Measurements from ENCODE around the gene SZT2. TPM values are rescaled to one million over a fixed set of nuclear protein-coding genes. Genes with fewer than 3 reads are reported as not detected.
"Not testable (repeated sequence)": the region's sequence is repeated elsewhere in the genome, so short reads cannot be mapped to it uniquely, and the experiment has no call there.

Gene SZT2
- total RNA-seq, 3 donors from 2014 or later (not counting 1 experiment from before 2014, with no cell fraction given), result 103 to 128 (median 123) TPM

DNA sequence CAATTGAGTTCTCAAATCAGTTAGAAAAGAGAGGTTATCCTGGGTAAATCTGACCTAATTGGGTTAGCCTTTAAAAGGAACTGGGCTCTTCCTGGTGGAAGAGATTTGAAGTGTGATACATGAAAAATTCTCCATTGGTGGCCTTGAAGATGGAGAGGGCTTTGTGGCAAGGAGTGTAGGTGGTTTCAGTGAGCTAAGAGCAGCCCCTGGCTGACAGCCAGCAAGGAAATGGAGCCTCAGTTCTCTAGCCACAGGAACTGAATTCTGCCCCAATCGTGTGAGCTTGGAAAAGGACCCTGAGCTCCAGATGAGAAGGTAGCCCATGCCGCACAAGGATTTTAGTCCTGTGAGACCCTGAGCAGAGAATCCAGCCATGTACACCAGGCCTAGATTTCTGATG lies 76.7 kb downstream of the SZT2 start:
- H3K27ac Mint-ChIP-seq, result no peak overlapping the region
- intact Hi-C loops (cut with micrococcal nuclease), result no loop called here
- WGBS (ENCODE audit: insufficient coverage), result 29% methylated on average over 2 of the region's 2 CpGs
- DNase-seq (no peak), ATAC-seq (no peak)
- Histone ChIP-seq H3K27ac (ENCODE audit: low read length) (no peak overlapping the region), H3K36me3 (ENCODE audit: control insufficient read depth, insufficient read depth, low read length) (no peaks in the 10 kb centered on the region), H3K27me3 (ENCODE audit: control insufficient read depth, insufficient read depth, low read length) (no peaks in the 10 kb centered on the region), H3K4me3 (ENCODE audit: low read length) (no peak overlapping the region), H3K9me3 (ENCODE audit: control insufficient read depth, insufficient read depth, low read length) (no peaks in the 10 kb centered on the region), H3K4me1 (ENCODE audit: control insufficient read depth, insufficient read depth, low read length) (no peaks in the 10 kb centered on the region)
- no peaks in the 10 kb centered on the region for H3K36me3 Mint-ChIP-seq
- H3K4me1 Mint-ChIP-seq, result peaks cover 0 to 2% of the 10 kb centered on the region in 2 donors
- no peaks in the 10 kb centered on the region for H3K27me3 Mint-ChIP-seq (ENCODE audit: low read depth in 2 of 2)
- H3K9me3 Mint-ChIP-seq, result no peaks in the 10 kb centered on the region
- TF ChIP-seq, protein P1, sequence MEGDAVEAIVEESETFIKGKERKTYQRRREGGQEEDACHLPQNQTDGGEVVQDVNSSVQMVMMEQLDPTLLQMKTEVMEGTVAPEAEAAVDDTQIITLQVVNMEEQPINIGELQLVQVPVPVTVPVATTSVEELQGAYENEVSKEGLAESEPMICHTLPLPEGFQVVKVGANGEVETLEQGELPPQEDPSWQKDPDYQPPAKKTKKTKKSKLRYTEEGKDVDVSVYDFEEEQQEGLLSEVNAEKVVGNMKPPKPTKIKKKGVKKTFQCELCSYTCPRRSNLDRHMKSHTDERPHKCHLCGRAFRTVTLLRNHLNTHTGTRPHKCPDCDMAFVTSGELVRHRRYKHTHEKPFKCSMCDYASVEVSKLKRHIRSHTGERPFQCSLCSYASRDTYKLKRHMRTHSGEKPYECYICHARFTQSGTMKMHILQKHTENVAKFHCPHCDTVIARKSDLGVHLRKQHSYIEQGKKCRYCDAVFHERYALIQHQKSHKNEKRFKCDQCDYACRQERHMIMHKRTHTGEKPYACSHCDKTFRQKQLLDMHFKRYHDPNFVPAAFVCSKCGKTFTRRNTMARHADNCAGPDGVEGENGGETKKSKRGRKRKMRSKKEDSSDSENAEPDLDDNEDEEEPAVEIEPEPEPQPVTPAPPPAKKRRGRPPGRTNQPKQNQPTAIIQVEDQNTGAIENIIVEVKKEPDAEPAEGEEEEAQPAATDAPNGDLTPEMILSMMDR (IDR thresholded peaks at IDR 0.05), result no peak
- no peak overlapping the region for H3K4me3 Mint-ChIP-seq

DNA sequence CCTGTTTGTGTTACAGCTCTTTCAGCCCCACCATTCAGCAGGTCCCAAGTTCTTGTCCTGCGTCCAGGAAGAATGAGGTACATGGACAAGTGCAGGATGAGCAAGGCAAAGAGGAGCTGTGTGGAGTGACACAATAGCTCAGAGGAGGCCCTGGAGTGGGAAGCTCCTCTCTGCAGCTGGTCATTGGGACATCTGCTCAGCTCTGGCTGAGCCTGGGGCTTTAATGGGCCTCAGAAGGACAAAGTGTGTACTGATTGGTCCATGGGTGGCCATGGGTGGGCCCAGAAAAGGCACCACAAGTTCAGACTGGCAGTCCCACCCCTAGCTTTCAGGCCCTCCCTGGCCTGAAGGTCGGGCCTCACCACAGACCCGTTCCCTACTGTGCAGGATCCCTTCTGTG lies 78.7 kb downstream of the SZT2 start:
- Mint-ChIP-seq H3K36me3 (no peaks in the 10 kb centered on the region), H3K9me3 (no peaks in the 10 kb centered on the region), H3K4me3 (no peak overlapping the region), H3K27me3 (ENCODE audit: low read depth in 2 of 2) (peaks cover 0 to 7% of the 10 kb centered on the region in 2 donors), H3K4me1 (no peaks in the 10 kb centered on the region), H3K27ac (no peak overlapping the region)
- no peak for ATAC-seq
- Histone ChIP-seq H3K4me1 (ENCODE audit: control insufficient read depth, insufficient read depth, low read length) (no peaks in the 10 kb centered on the region), H3K9me3 (ENCODE audit: control insufficient read depth, insufficient read depth, low read length) (no peaks in the 10 kb centered on the region), H3K36me3 (ENCODE audit: control insufficient read depth, insufficient read depth, low read length) (no peaks in the 10 kb centered on the region), H3K4me3 (ENCODE audit: low read length) (no peak overlapping the region), H3K27me3 (ENCODE audit: control insufficient read depth, insufficient read depth, low read length) (no peaks in the 10 kb centered on the region), H3K27ac (ENCODE audit: low read length) (no peak overlapping the region)
- DNase-seq, result no peak
- intact Hi-C loops (cut with micrococcal nuclease), result no loop called here
- 84% methylated on average over 3 of the region's 3 CpGs for WGBS (ENCODE audit: insufficient coverage)
- TF ChIP-seq, protein P1 (IDR thresholded peaks at IDR 0.05), result no peak

DNA sequence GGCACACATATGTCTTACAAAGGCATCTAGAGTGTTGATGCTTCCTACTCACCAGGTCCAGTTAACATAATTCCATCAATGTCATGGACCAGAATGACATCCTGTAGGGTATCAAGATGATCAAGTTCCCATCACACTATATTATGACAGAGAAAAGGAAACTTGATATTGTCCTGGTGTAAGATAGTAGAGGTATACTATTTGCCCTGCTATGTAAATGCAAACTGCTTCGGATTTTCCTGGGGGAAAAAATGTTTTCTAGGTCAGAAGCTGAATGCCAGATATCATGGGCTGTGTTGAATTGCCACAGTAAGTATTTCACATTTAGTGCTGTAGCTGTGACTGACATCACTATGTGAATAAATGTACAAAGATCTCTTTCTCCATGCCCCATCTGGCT lies 80.2 kb downstream of the SZT2 start:
- DNase-seq, result no peak
- Histone ChIP-seq H3K9me3 (ENCODE audit: control insufficient read depth, insufficient read depth, low read length) (no peaks in the 10 kb centered on the region), H3K36me3 (ENCODE audit: control insufficient read depth, insufficient read depth, low read length) (no peaks in the 10 kb centered on the region), H3K27me3 (ENCODE audit: control insufficient read depth, insufficient read depth, low read length) (no peaks in the 10 kb centered on the region), H3K4me3 (ENCODE audit: low read length) (no peak overlapping the region), H3K4me1 (ENCODE audit: control insufficient read depth, insufficient read depth, low read length) (no peaks in the 10 kb centered on the region), H3K27ac (ENCODE audit: low read length) (no peak overlapping the region)
- peaks cover 0 to 7% of the 10 kb centered on the region in 2 donors for H3K27me3 Mint-ChIP-seq (ENCODE audit: low read depth in 2 of 2)
- TF ChIP-seq, protein P1 (IDR thresholded peaks at IDR 0.05), result no peak
- H3K9me3 Mint-ChIP-seq, result no peaks in the 10 kb centered on the region
- no peak for ATAC-seq
- H3K36me3 Mint-ChIP-seq, result no peaks in the 10 kb centered on the region
- H3K4me1 Mint-ChIP-seq, result no peaks in the 10 kb centered on the region
- H3K27ac Mint-ChIP-seq, result no peak overlapping the region
- intact Hi-C loops (cut with micrococcal nuclease), result no loop called here
- no peak overlapping the region for H3K4me3 Mint-ChIP-seq
- WGBS (ENCODE audit: insufficient coverage), result 75% methylated on average over 1 of the region's 1 CpG

- H3K4me3 Mint-ChIP-seq, result no peak overlapping the region
- TF ChIP-seq, protein P1 (IDR thresholded peaks at IDR 0.05), result no peak
- no peak overlapping the region for H3K27ac ChIP-seq (ENCODE audit: low read length)
These were observed 82.4 kb downstream of the SZT2 start for GRCh38 chr1:43472087-43472462.

DNA sequence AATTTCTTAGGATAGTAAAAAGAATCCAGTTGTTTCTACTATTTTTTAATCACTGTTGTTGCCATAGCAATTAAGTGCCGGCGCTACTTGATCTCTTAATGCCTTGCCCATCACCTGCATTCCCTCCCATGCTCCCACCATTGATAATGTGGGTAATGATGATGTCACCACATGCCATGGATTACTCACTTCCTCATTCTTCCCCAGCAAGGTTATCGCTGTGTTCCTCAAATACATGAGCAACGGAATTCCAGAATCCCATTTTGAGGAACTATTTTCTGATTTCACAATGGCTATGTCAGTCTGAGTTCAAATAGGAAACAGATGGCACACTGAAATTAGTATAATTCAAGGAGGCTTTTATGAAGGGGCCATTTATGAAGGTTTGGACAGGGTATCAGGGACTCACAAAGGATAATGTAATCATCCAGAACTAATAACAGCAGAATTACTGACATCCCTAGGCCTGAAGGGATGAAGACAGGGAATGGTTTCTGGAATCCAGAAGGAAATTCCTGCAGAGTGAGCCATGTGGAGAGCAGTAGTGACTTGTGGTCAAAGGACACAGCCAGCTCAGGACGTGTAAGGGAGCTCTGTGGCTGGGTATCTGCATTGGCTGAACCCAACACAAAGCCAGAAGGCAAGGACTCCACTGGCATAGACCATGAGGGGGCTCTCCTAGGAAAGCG lies 82.9 kb downstream of the SZT2 start:
- H3K4me3 ChIP-seq (ENCODE audit: low read length); H3K4me1 ChIP-seq (ENCODE audit: control insufficient read depth, insufficient read depth, low read length); H3K4me1 Mint-ChIP-seq; H3K27ac ChIP-seq (ENCODE audit: low read length); H3K9me3 ChIP-seq (ENCODE audit: control insufficient read depth, insufficient read depth, low read length); ATAC-seq; H3K4me3 Mint-ChIP-seq; intact Hi-C loops (cut with micrococcal nuclease); H3K27ac Mint-ChIP-seq; H3K36me3 Mint-ChIP-seq; H3K27me3 ChIP-seq (ENCODE audit: control insufficient read depth, insufficient read depth, low read length); DNase-seq; H3K36me3 ChIP-seq (ENCODE audit: control insufficient read depth, insufficient read depth, low read length); H3K9me3 Mint-ChIP-seq: not testable (repeated sequence)
- 90% methylated on average over 4 of the region's 6 CpGs for WGBS (ENCODE audit: insufficient coverage)
- H3K27me3 Mint-ChIP-seq (ENCODE audit: low read depth in 2 of 2), result peaks cover 0 to 13% of the 10 kb centered on the region in 2 donors

More at GRCh38 chr1:43472087-43472462, 82.4 kb downstream of the SZT2 start:
- no peaks in the 10 kb centered on the region for H3K4me1 Mint-ChIP-seq
- H3K4me3 ChIP-seq (ENCODE audit: low read length), result no peak overlapping the region
- ATAC-seq (no peak), DNase-seq (no peak)
- no peaks in the 10 kb centered on the region for H3K27me3 ChIP-seq (ENCODE audit: control insufficient read depth, insufficient read depth, low read length)
- H3K4me1 ChIP-seq (ENCODE audit: control insufficient read depth, insufficient read depth, low read length), result no peaks in the 10 kb centered on the region
- intact Hi-C loops (cut with micrococcal nuclease), result no loop called here
- 95% methylated on average over 4 of the region's 5 CpGs for WGBS (ENCODE audit: insufficient coverage)
- no peak overlapping the region for H3K27ac Mint-ChIP-seq
- no peaks in the 10 kb centered on the region for H3K9me3 Mint-ChIP-seq
- H3K36me3 Mint-ChIP-seq, result no peaks in the 10 kb centered on the region
- H3K9me3 ChIP-seq (ENCODE audit: control insufficient read depth, insufficient read depth, low read length), result no peaks in the 10 kb centered on the region
- no peaks in the 10 kb centered on the region for H3K36me3 ChIP-seq (ENCODE audit: control insufficient read depth, insufficient read depth, low read length)
- H3K27me3 Mint-ChIP-seq (ENCODE audit: low read depth in 2 of 2), result peaks cover 0 to 13% of the 10 kb centered on the region in 2 donors
